GM10248 (cell line): ENCODE measurements around the gene RASD1.

Experiments
- CTCF ChIA-PET: fragments of 300-600 bp; sonication (Branson Sonifier 250); formaldehyde crosslinking; extraction: SDS; loops from one replicate; lab custom pipeline; 2021; ENCODE audit warnings: antibody characterized with exemption; lab: Yijun Ruan, JAX
- POLR2A ChIA-PET: fragments of 350-650 bp; sonication (Branson Sonifier 250); formaldehyde crosslinking; extraction: SDS; loops from one replicate; lab custom pipeline; 2020; ENCODE audit warnings: antibody characterized with exemption; lab: Yijun Ruan, JAX
- DNase-seq: peaks from one replicate; pipeline ENCODE4 v3.0.0; 2012; ENCODE audit errors: extremely low spot score
- CTCF ChIP-seq: IDR thresholded peaks from 2 replicates; pipeline ENCODE4 v1.5.1; 2012; ENCODE audit warnings: mild to moderate bottlenecking, low read depth; ENCODE audit errors: extremely low read depth, missing control alignments, control extremely low read depth

RASD1 gene

DNA sequence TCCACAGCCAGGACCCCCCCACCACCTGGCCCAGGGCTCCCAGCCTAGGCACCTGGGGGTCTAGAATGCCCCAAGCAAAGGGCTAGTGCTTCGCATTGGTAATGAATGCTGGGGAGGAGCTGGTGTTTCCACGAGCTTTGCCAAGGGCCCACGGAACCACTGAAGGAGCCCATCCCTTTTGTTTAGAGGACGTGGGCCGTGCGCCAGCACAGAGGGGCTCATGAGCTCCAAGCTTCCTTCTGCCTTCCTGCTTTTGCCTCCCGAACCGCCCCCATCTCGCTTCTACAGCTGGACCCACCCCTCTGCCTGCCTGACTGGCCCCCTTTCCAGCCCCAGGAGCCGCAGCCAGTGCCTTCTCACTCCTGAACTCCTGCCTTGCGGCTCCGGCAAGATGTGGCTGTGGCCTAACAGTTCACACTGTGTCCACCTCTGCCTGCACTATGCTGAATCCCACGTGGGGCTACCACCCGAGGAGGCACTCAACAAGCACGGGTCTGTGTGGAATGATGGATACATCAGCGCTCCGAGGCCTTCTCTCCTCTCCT, 31.8 kb upstream of the RASD1 start:
- TF ChIP-seq CTCF = no peak
- POLR2A ChIA-PET = no interaction called here
- CTCF ChIA-PET = interaction anchor here (1.2 to 1.4 kb wide), 2 partner anchors 10 to 31 kb away, joined by 4 to 7 read pairs; partner anchors contain the start of gene RASD1
- no peak for DNase-seq

DNA sequence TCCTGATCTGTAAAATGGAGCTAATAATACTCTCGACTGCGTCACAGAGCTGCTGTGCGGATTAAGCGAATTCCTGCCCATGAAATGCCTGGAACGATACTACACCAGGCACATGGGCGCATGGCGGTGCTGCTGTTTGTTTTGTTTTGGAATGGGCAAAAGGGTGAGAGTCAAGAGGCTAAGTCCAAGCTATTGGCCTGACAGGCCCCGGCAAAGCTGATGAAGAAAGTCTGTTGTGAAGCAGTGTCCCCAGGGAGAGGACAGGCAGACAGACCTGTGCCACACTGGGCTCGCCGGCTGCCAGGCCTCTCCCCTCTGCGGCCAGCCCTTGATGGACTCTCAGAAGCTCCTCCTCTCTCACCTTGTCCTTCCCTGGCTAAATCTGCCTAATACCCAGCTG, 31.3 kb upstream of the RASD1 start:
- POLR2A ChIA-PET = no interaction called here
- CTCF ChIA-PET = interaction anchor here (1.2 to 1.4 kb wide), 2 partner anchors 11 to 31 kb away, joined by 4 to 7 read pairs; partner anchors contain the start of gene RASD1
- TF ChIP-seq CTCF = no peak
- DNase-seq = no peak

DNA sequence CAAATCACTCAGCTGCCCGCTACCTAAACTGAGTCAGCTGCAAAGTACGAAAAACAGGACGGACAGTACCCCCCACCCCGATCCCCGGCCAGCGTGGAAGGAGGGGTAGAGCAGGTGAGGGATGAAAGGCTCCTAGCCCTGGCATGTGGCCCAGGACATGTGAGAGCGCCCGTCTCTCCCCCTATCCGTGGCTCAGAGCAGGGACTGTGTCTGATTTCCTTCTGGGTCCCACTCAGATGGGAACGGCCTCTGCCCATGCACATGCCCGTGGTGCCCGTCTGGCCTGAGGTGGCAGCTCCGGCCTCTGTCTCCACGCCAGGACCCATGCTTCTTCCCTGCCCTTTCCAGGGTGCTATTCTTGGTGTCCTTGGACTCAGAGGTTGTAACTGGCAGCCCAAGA, 30.2 kb upstream of the RASD1 start:
- DNase-seq = no peak
- ChIA-PET CTCF (interaction anchor here (1.2 to 1.3 kb wide), 2 partner anchors 29 to 88 kb away, joined by 3 read pairs; no protein-coding TSS in a partner anchor), POLR2A (no interaction called here)
- no peak for TF ChIP-seq CTCF

GRCh38 chr17:17525956-17526355, 29.8 kb upstream of the RASD1 start:
- POLR2A ChIA-PET = no interaction called here
- no peak for DNase-seq
- CTCF ChIA-PET = interaction anchor here (1.2 to 1.3 kb wide), 2 partner anchors 29 to 88 kb away, joined by 3 read pairs; no protein-coding TSS in a partner anchor
- no peak for TF ChIP-seq CTCF

- no peak for TF ChIP-seq CTCF
- ChIA-PET CTCF (interaction anchor here (1.2 to 1.3 kb wide), 2 partner anchors 28 to 89 kb away, joined by 3 read pairs; no protein-coding TSS in a partner anchor), POLR2A (no interaction called here)
- DNase-seq = no peak
These were observed 29.1 kb upstream of the RASD1 start for GRCh38 chr17:17525311-17525710.

DNA sequence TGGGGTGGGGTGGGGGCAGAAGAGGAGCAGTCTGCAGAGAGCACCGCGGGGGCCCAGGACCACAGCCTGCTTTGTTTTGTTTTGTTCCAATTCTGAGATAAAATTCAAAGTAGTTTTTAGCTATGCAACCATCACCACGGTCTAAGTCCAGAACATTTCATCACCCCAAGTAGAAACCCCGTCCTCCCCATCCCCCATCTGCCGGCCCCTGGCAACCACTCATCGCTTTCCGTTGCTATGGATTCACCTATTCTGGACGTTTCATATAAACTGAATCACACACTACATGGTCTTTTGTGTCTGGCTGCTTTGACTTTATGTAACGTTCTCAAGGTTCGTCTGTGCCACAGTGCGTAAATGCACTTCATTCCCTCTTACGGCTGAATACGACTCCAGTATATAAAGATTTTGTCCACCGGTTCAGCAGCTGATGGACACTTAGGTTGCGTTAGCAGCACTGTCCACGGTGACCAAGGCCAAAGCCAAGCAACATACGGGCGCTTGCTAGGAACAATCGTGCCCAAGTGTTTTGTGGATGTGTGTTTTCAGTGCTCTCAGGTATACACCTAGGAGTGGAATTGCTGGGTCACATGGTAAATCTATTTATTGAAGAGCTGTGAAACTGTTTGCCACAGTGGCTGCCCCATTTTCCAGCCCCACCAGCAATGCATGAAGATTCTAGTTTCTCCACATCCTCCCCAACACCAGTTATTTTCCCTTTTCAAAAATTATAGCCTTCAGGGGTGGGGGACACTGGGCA, 27.7 kb upstream of the RASD1 start:
- no peak for DNase-seq
- no peak for TF ChIP-seq CTCF
- POLR2A ChIA-PET = no interaction called here
- CTCF ChIA-PET = interaction anchor here (1.4 to 1.7 kb wide), 2 partner anchors 27 to 119 kb away, joined by 3 to 9 read pairs; partner anchors contain the start of gene RASD1
